ENCODE data around the gene CHD2.

Gene CHD2

GRCh38 chr15:92885224-92886041 is 14.7 kb upstream of the CHD2 start:
- Histone ChIP-seq H3K9me3 (ENCODE audit: control insufficient read depth, low read length) (no peaks in the 10 kb centered on the region), H3K27me3 (ENCODE audit: control insufficient read depth, insufficient read depth, low read length, poor library complexity, severe bottlenecking) (no peaks in the 10 kb centered on the region), H3K27ac (ENCODE audit: insufficient read depth, low read depth, low read length, poor library complexity, severe bottlenecking) (no peak overlapping the region), H3K36me3 (ENCODE audit: control insufficient read depth, insufficient read depth, low read length) (peaks cover 26% of the 10 kb centered on the region), H3K4me1 (ENCODE audit: control insufficient read depth, insufficient read depth, low read length) (peaks cover 15% of the 10 kb centered on the region), H3K4me3 (ENCODE audit: insufficient read depth, low read depth, low read length) (peak overlapping the region; percentile 87)
- 35% methylated on average over 2 of the region's 3 CpGs; no CpG with 5 or more reads in 1 of the 2 experiments for WGBS, 2 experiments

GRCh38 chr15:92886042-92886537 is 14.0 kb upstream of the CHD2 start:
- no peaks in the 10 kb centered on the region for H3K27me3 ChIP-seq (ENCODE audit: control insufficient read depth, insufficient read depth, low read length, poor library complexity, severe bottlenecking)
- H3K4me3 ChIP-seq (ENCODE audit: insufficient read depth, low read depth, low read length): peak overlapping the region; percentile 87
- peaks cover 9% of the 10 kb centered on the region for H3K4me1 ChIP-seq (ENCODE audit: control insufficient read depth, insufficient read depth, low read length)
- H3K36me3 ChIP-seq (ENCODE audit: control insufficient read depth, insufficient read depth, low read length): peaks cover 32% of the 10 kb centered on the region
- H3K27ac ChIP-seq (ENCODE audit: insufficient read depth, low read depth, low read length, poor library complexity, severe bottlenecking): no peak overlapping the region
- 89 to 100% methylated on average over 1 of the region's 2 CpGs for WGBS, 2 experiments
- H3K9me3 ChIP-seq (ENCODE audit: control insufficient read depth, low read length): no peaks in the 10 kb centered on the region

GRCh38 chr15:92886815-92887214 is 13.3 kb upstream of the CHD2 start:
- no peaks in the 10 kb centered on the region for H3K9me3 ChIP-seq (ENCODE audit: control insufficient read depth, low read length)
- H3K36me3 ChIP-seq (ENCODE audit: control insufficient read depth, insufficient read depth, low read length): peaks cover 40% of the 10 kb centered on the region
- H3K27ac ChIP-seq (ENCODE audit: insufficient read depth, low read depth, low read length, poor library complexity, severe bottlenecking): no peak overlapping the region
- peaks cover 2% of the 10 kb centered on the region for H3K4me1 ChIP-seq (ENCODE audit: control insufficient read depth, insufficient read depth, low read length)
- 90 to 98% methylated on average over 6 to 8 of the region's 8 CpGs for WGBS, 2 experiments
- peak overlapping the region; percentile 18 for H3K4me3 ChIP-seq (ENCODE audit: insufficient read depth, low read depth, low read length)
- H3K27me3 ChIP-seq (ENCODE audit: control insufficient read depth, insufficient read depth, low read length, poor library complexity, severe bottlenecking): no peaks in the 10 kb centered on the region

GRCh38 chr15:92887869-92888268 is 12.3 kb upstream of the CHD2 start:
- no peaks in the 10 kb centered on the region for H3K4me1 ChIP-seq (ENCODE audit: control insufficient read depth, insufficient read depth, low read length)
- no peak overlapping the region for H3K4me3 ChIP-seq (ENCODE audit: insufficient read depth, low read depth, low read length)
- WGBS, 2 experiments: 80 to 100% methylated on average over 2 to 3 of the region's 3 CpGs
- H3K27me3 ChIP-seq (ENCODE audit: control insufficient read depth, insufficient read depth, low read length, poor library complexity, severe bottlenecking): no peaks in the 10 kb centered on the region
- peaks cover 49% of the 10 kb centered on the region for H3K36me3 ChIP-seq (ENCODE audit: control insufficient read depth, insufficient read depth, low read length)
- no peaks in the 10 kb centered on the region for H3K9me3 ChIP-seq (ENCODE audit: control insufficient read depth, low read length)
- no peak overlapping the region for H3K27ac ChIP-seq (ENCODE audit: insufficient read depth, low read depth, low read length, poor library complexity, severe bottlenecking)

GRCh38 chr15:92889390-92890107 is 10.6 kb upstream of the CHD2 start:
- Histone ChIP-seq H3K27ac (ENCODE audit: insufficient read depth, low read depth, low read length, poor library complexity, severe bottlenecking) (no peak overlapping the region), H3K9me3 (ENCODE audit: control insufficient read depth, low read length) (no peaks in the 10 kb centered on the region), H3K4me3 (ENCODE audit: insufficient read depth, low read depth, low read length) (no peak overlapping the region), H3K27me3 (ENCODE audit: control insufficient read depth, insufficient read depth, low read length, poor library complexity, severe bottlenecking) (no peaks in the 10 kb centered on the region), H3K4me1 (ENCODE audit: control insufficient read depth, insufficient read depth, low read length) (no peaks in the 10 kb centered on the region), H3K36me3 (ENCODE audit: control insufficient read depth, insufficient read depth, low read length) (peaks cover 62% of the 10 kb centered on the region)
- 98% methylated on average over 4 of the region's 5 CpGs for WGBS, 2 experiments

- H3K27ac ChIP-seq (ENCODE audit: insufficient read depth, low read depth, low read length, poor library complexity, severe bottlenecking): no peak overlapping the region
- H3K4me1 ChIP-seq (ENCODE audit: control insufficient read depth, insufficient read depth, low read length): no peaks in the 10 kb centered on the region
- H3K36me3 ChIP-seq (ENCODE audit: control insufficient read depth, insufficient read depth, low read length): peaks cover 60% of the 10 kb centered on the region
- no peaks in the 10 kb centered on the region for H3K27me3 ChIP-seq (ENCODE audit: control insufficient read depth, insufficient read depth, low read length, poor library complexity, severe bottlenecking)
- no peaks in the 10 kb centered on the region for H3K9me3 ChIP-seq (ENCODE audit: control insufficient read depth, low read length)
- WGBS, 2 experiments: 98 to 100% methylated on average over 2 to 3 of the region's 3 CpGs
- no peak overlapping the region for H3K4me3 ChIP-seq (ENCODE audit: insufficient read depth, low read depth, low read length)
These were observed 8.5 kb upstream of the CHD2 start for GRCh38 chr15:92891533-92892200.

GRCh38 chr15:92892201-92892555 is 7.9 kb upstream of the CHD2 start:
- no peaks in the 10 kb centered on the region for H3K27me3 ChIP-seq (ENCODE audit: control insufficient read depth, insufficient read depth, low read length, poor library complexity, severe bottlenecking)
- no peak overlapping the region for H3K4me3 ChIP-seq (ENCODE audit: insufficient read depth, low read depth, low read length)
- peaks cover 55% of the 10 kb centered on the region for H3K36me3 ChIP-seq (ENCODE audit: control insufficient read depth, insufficient read depth, low read length)
- no peak overlapping the region for H3K27ac ChIP-seq (ENCODE audit: insufficient read depth, low read depth, low read length, poor library complexity, severe bottlenecking)
- H3K4me1 ChIP-seq (ENCODE audit: control insufficient read depth, insufficient read depth, low read length): no peaks in the 10 kb centered on the region
- 91 to 100% methylated on average over 3 of the region's 3 CpGs for WGBS, 2 experiments
- H3K9me3 ChIP-seq (ENCODE audit: control insufficient read depth, low read length): no peaks in the 10 kb centered on the region

GRCh38 chr15:92893200-92893599 is 6.9 kb upstream of the CHD2 start:
- Histone ChIP-seq H3K9me3 (ENCODE audit: control insufficient read depth, low read length) (no peaks in the 10 kb centered on the region), H3K4me3 (ENCODE audit: insufficient read depth, low read depth, low read length) (no peak overlapping the region), H3K27me3 (ENCODE audit: control insufficient read depth, insufficient read depth, low read length, poor library complexity, severe bottlenecking) (no peaks in the 10 kb centered on the region), H3K4me1 (ENCODE audit: control insufficient read depth, insufficient read depth, low read length) (no peaks in the 10 kb centered on the region), H3K36me3 (ENCODE audit: control insufficient read depth, insufficient read depth, low read length) (peaks cover 50% of the 10 kb centered on the region), H3K27ac (ENCODE audit: insufficient read depth, low read depth, low read length, poor library complexity, severe bottlenecking) (no peak overlapping the region)
- 47% methylated on average over 2 of the region's 2 CpGs for WGBS, 2 experiments

GRCh38 chr15:92896561-92896960 is 3.6 kb upstream of the CHD2 start:
- Histone ChIP-seq H3K36me3 (ENCODE audit: control insufficient read depth, insufficient read depth, low read length) (peaks cover 31% of the 10 kb centered on the region), H3K4me1 (ENCODE audit: control insufficient read depth, insufficient read depth, low read length) (no peaks in the 10 kb centered on the region), H3K27me3 (ENCODE audit: control insufficient read depth, insufficient read depth, low read length, poor library complexity, severe bottlenecking) (no peaks in the 10 kb centered on the region), H3K27ac (ENCODE audit: insufficient read depth, low read depth, low read length, poor library complexity, severe bottlenecking) (no peak overlapping the region), H3K4me3 (ENCODE audit: insufficient read depth, low read depth, low read length) (no peak overlapping the region), H3K9me3 (ENCODE audit: control insufficient read depth, low read length) (no peaks in the 10 kb centered on the region)

- no peaks in the 10 kb centered on the region for H3K4me1 ChIP-seq (ENCODE audit: control insufficient read depth, insufficient read depth, low read length)
- H3K4me3 ChIP-seq (ENCODE audit: insufficient read depth, low read depth, low read length): no peak overlapping the region
- no peak overlapping the region for H3K27ac ChIP-seq (ENCODE audit: insufficient read depth, low read depth, low read length, poor library complexity, severe bottlenecking)
- no peaks in the 10 kb centered on the region for H3K27me3 ChIP-seq (ENCODE audit: control insufficient read depth, insufficient read depth, low read length, poor library complexity, severe bottlenecking)
- peaks cover 21% of the 10 kb centered on the region for H3K36me3 ChIP-seq (ENCODE audit: control insufficient read depth, insufficient read depth, low read length)
- 94 to 100% methylated on average over 1 of the region's 1 CpG for WGBS, 2 experiments
- no peaks in the 10 kb centered on the region for H3K9me3 ChIP-seq (ENCODE audit: control insufficient read depth, low read length)
These were observed 2.5 kb upstream of the CHD2 start for GRCh38 chr15:92897620-92898019.

Measured in ectodermal cell (in vitro differentiated cells).